ENCODE measurements around the gene ARF5. TPM values are rescaled to one million over a fixed set of nuclear protein-coding genes. Genes with fewer than 3 reads are reported as not detected.

ARF5 gene
- total RNA-seq, 1 experiment from 2014 or later = 172 TPM

DNA sequence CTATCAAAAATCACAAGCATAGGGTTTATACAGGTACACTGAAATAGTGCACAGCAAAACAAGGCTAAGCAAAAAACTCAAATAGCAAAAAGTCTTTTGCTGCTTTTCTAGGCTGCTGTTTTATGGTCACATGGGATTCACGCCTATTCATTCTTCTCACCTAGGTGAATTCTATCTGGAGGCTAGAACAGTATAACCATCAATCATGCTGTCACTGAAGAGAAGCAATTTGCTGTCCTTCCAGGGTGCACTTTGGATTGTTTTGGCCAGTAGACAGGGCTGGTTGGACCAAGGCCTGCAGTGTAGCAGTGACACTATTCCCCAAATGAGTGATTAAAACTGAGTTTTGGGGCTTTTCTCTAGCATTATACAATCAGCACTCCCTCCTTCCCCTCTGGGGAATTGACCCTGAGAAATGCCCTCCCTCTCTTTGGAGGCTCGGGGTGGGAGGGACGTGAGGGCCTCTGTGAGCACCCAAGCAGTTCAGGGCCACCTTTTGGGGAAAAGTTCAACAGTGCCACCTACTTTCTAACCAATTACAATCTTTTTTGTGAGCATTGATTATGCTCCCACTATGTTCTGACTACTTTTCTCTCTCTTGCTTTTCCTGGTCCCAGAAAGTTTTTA lies 47.6 kb downstream of the ARF5 start:
- Mint-ChIP-seq H3K4me1 (ENCODE audit: low read depth, unreplicated experiment) (peaks cover 10% of the 10 kb centered on the region), H3K27ac (ENCODE audit: unreplicated experiment) (no peak overlapping the region), H3K4me3 (ENCODE audit: unreplicated experiment) (no peak overlapping the region), H3K9me3 (ENCODE audit: unreplicated experiment) (no peaks in the 10 kb centered on the region), H3K27me3 (ENCODE audit: insufficient read depth, unreplicated experiment) (no peaks in the 10 kb centered on the region), H3K36me3 (ENCODE audit: insufficient read depth, unreplicated experiment) (no peaks in the 10 kb centered on the region)
- ChIA-PET CTCF (no interaction called here), POLR2A (no interaction called here)
- Histone ChIP-seq H3K9me3 (no peaks in the 10 kb centered on the region), H3K27me3 (replicated peaks; ENCODE audit: control insufficient read depth, insufficient read depth, low read length) (no peaks in the 10 kb centered on the region), H3K4me3 (ENCODE audit: low read depth, low read length) (no peak overlapping the region), H3K4me1 (peaks cover 13% of the 10 kb centered on the region), H3K36me3 (ENCODE audit: control insufficient read depth, insufficient read depth, low read length) (no peaks in the 10 kb centered on the region)
- peak in 1 of 2 experiments; percentile 24 for DNase-seq
- intact Hi-C loops (cut with micrococcal nuclease; ENCODE audit: unreplicated experiment) = no loop called here
- TF ChIP-seq CTCF (IDR thresholded peaks at IDR 0.05; ENCODE audit: insufficient read depth in 1 of 2, low read depth in 1 of 2, low read length in 1 of 2, severe bottlenecking in 1 of 2, unreplicated experiment in 1 of 2) = no peak
- BruUV-seq (replicated peaks) = no TSS peak

DNA sequence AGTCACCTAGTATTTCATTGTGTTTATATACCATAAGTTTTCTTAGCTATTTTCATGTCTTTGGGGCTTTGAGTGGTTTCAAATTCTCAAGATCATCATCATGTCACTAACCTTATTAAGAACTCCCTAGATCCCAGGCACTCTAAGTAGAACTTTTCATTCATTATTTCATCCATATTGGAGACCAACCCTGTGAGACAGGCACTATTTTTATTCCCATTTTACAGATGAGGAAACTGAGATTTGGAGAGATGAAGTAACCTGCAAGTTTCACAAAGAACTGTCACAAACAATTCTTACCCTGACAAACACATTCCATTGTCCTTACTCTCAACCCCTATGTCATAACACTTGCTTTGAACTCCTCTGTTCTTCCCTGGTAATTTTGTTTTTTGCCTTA lies 50.0 kb downstream of the ARF5 start:
- Mint-ChIP-seq H3K4me1 (ENCODE audit: low read depth, unreplicated experiment) (peaks cover 21% of the 10 kb centered on the region), H3K4me3 (ENCODE audit: unreplicated experiment) (no peak overlapping the region), H3K27me3 (ENCODE audit: insufficient read depth, unreplicated experiment) (no peaks in the 10 kb centered on the region), H3K9me3 (ENCODE audit: unreplicated experiment) (no peaks in the 10 kb centered on the region), H3K36me3 (ENCODE audit: insufficient read depth, unreplicated experiment) (no peaks in the 10 kb centered on the region), H3K27ac (ENCODE audit: unreplicated experiment) (no peak overlapping the region)
- H3K4me3 ChIP-seq (ENCODE audit: low read depth, low read length) = no peak overlapping the region
- H3K4me1 ChIP-seq = peaks cover 31% of the 10 kb centered on the region
- no peaks in the 10 kb centered on the region for H3K36me3 ChIP-seq (ENCODE audit: control insufficient read depth, insufficient read depth, low read length)
- POLR2A ChIA-PET = no interaction called here
- BruUV-seq (replicated peaks) = no TSS peak
- TF ChIP-seq CTCF (IDR thresholded peaks at IDR 0.05; ENCODE audit: insufficient read depth in 1 of 2, low read depth in 1 of 2, low read length in 1 of 2, severe bottlenecking in 1 of 2, unreplicated experiment in 1 of 2) = no peak
- CTCF ChIA-PET = no interaction called here
- H3K27me3 ChIP-seq (replicated peaks; ENCODE audit: control insufficient read depth, insufficient read depth, low read length) = no peaks in the 10 kb centered on the region
- intact Hi-C loops (cut with micrococcal nuclease; ENCODE audit: unreplicated experiment) = no loop called here
- no peak for DNase-seq
- H3K9me3 ChIP-seq = no peaks in the 10 kb centered on the region

Other genes with a start within 250 kb of the ARF5 start
- gene ZNF800, start 195.7 kb upstream of the ARF5 start, total RNA-seq (2022) = 17.3 and 18.7 TPM in 2 replicates
- gene GCC1, start 2.8 kb upstream of the ARF5 start, total RNA-seq (2022) = 23.0 and 26.6 TPM in 2 replicates
- gene FSCN3, start 5.3 kb downstream of the ARF5 start, total RNA-seq (2022) = 1.6 and 2.2 TPM in 2 replicates
- gene PAX4, start 29.7 kb downstream of the ARF5 start, total RNA-seq (2022) = not detected in 2 replicates
- gene SND1, start 63.8 kb downstream of the ARF5 start, total RNA-seq (2022) = 274 and 276 TPM in 2 replicates

Data from Caco-2 (cell line).